SH-SY5Y (cell line): ENCODE measurements around the gene ITGA6.

Source experiments
- GATA2 ChIP-seq: IDR thresholded peaks from 2 replicates; pipeline ENCODE4 v1.6.1; 2011; ENCODE audit warnings: mild to moderate bottlenecking, low read depth, low read length
- GATA3 ChIP-seq: IDR thresholded peaks from 2 replicates; pipeline ENCODE4 v1.6.1; 2011; ENCODE audit warnings: low read depth, mild to moderate bottlenecking, low read length, moderate library complexity

DNA sequence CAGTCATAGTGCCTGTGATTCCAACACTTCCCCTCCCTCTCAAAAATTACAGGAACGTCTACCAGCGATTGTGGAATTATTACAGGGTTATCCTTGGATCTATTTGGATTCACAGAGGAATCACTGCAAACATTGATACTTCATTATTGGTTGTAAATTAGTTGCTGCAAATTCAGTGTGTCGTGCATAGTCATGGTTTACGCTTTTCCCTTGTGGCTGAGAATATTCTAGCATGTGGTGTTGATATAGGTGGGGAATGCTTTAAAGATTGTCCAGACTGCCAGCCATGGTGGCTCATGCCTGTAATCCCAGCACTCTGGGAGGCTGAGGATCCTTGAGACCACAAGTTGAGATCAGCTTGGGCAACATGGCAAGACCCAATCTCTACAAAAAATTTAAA lies 79.8 kb downstream of the ITGA6 start:
- no peak for TF ChIP-seq GATA2
- TF ChIP-seq GATA3 = no peak
